NCI-H1417 treated with DMSO at 0.1 percent for 48 hours (cell line): ENCODE results near the gene TCF7L1.

Experiments
- DNase-seq: peaks from one replicate; lab custom pipeline; 2025; lab: John Stamatoyannopoulos, UW

The TCF7L1 gene

DNA sequence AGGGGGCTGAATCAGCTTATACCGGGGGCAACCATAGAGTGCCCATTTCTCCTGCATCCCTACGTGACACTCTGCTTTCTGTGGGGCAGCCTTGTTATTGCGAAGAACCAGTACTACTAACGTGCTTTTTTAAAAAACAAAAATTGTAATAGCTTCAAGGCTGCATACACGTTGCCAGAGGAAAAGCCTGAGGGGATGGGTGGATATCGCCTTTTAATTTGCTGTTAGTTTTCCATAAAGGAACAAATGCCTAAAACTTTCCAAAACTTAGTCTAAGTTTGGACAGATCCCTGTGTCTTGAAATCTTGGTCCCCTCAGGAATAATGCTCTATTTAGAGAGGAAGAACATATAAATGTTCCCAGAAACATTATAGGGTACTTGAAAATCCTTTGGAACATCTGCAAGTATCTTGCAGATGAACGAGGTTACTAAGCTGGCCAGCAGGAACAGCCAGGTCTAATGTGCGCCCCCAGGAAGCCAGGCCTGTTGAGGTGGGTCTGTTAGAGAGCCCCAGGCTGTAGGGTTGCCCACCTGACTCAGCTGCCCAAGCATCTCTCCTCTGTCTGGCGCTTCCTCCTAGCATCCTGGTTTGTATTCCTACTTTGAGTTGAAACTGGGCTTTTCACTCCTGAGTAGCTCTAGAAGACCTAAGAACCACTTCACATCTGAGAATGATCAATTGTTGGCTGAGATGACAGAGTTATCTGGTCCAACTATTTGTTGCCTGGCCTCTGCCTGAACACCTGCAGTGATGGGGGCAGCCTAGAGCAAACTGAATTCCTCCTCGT is 97.7 kb downstream of the TCF7L1 start:
- DNase-seq, result no peak

DNA sequence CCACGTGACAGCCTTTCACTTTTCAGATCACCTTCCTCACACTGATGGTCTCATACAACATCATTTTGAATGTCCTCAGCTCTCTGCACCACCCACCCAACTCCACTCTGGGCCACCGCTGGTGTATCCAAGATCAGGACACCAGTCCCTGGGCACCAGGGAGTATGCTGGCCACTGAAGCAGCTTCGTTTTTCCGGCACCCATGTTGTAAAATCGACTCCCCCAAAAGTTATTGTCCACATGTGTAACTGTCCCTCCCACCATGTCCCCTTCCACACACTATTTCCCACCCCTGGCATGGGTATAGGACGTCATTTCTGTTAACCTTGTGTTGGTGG is 98.2 kb downstream of the TCF7L1 start:
- DNase-seq, result no peak

- DNase-seq, result no peak
These were observed 98.8 kb downstream of the TCF7L1 start for GRCh38 chr2:85231952-85232351.

- no peak for DNase-seq
These were observed 101.7 kb downstream of the TCF7L1 start for GRCh38 chr2:85234868-85235267.

GRCh38 chr2:85235281-85235680 is 102.1 kb downstream of the TCF7L1 start:
- no peak for DNase-seq

GRCh38 chr2:85236084-85236483 is 102.9 kb downstream of the TCF7L1 start:
- no peak for DNase-seq

DNA sequence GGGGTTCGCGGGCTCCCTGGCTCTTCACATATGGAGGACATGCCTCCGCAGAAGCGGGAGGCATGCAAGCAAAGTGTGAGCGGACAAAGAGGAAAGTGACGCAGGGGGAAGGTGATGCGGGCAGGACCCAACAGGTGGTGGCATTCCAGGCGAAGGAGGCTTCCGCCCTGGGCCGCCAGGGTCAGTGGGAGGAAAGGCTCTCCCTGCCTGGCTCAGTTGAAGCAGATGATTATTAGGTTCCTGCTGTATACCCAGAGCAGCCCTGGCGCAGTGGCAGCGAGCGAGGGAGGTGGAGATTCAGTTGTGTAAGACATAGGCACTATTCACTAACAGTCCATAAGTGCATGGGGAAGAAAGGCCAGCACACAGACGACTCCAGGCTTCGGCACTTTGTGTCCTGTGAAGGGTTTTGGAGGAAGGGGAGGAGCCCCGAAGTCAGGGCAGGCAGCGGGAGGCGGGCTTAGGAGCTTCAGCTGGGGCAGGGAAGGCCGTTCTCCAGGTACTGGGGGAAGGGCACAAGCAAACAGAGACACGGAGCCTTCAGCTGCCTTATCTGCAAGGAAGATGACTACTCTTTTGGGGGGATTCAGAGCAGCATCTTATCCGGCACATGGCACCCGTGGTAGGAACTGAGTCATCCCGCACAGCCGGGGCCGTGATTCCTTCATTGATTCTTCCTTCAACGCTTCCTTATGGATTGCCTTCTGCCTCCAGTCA is 104.8 kb downstream of the TCF7L1 start:
- no peak for DNase-seq

GRCh38 chr2:85238607-85239006 is 105.4 kb downstream of the TCF7L1 start:
- DNase-seq, result no peak

GRCh38 chr2:85239102-85239501 is 105.9 kb downstream of the TCF7L1 start:
- no peak for DNase-seq

GRCh38 chr2:85240055-85240454 is 106.9 kb downstream of the TCF7L1 start:
- DNase-seq, result no peak

- DNase-seq, result no peak
These were observed 109.1 kb downstream of the TCF7L1 start for GRCh38 chr2:85242321-85242720.

GRCh38 chr2:85243101-85244072 is 110.2 kb downstream of the TCF7L1 start:
- no peak for DNase-seq

GRCh38 chr2:85244828-85245227 is 111.6 kb downstream of the TCF7L1 start:
- DNase-seq, result no peak

DNA sequence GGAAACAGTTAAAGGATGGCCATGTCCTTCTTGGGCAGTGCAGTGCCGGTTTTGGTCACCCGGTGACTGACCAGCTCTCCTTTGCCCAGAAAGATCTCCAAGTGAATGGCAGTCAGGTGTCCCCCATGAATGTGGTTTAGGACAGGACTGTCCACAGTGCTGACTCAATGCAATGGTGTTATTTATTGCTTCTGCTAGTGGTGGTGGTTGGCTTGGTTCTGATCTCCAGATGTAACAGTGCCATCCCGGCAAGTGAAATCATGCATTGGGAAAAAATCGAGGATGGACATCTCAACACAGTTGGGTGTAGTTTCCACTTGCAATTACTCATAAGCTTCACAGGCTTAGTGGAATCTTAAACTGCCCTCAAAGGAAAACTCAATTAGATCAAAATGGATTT is 112.7 kb downstream of the TCF7L1 start:
- DNase-seq, result no peak

GRCh38 chr2:85246348-85246747 is 113.2 kb downstream of the TCF7L1 start:
- no peak for DNase-seq

- DNase-seq, result no peak
These were observed 114.4 kb downstream of the TCF7L1 start for GRCh38 chr2:85247610-85248009.

- no peak for DNase-seq
These were observed 115.7 kb downstream of the TCF7L1 start for GRCh38 chr2:85248773-85249509.

- DNase-seq, result no peak
These were observed 116.9 kb downstream of the TCF7L1 start for GRCh38 chr2:85250045-85250444.

DNA sequence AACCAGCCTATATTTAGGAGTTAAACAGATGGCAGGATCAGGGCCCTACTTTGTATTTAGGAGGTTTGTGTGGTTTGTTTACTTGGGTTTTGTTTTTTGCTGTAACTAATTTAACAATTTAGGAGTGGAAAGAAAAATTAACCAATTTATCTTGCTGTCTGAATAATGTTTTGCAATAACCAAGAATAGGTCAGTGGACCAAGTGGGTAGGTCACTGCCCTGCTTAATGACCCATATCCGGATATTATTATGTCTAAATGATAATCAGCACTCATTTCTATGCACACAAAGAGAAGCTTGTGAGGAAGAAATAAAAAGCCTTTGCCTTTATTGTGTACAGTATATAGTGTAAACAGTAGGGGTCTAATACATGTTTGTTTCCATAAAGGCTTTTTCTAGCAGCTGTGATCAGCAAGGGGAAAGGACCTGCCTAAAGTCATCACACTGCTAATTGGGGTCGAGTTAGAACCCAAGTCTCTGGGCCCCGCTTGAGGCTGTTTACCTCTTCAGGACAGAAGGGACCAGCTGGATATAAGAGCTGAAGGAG is 118.0 kb downstream of the TCF7L1 start:
- no peak for DNase-seq

- DNase-seq, result no peak
These were observed 120.7 kb downstream of the TCF7L1 start for GRCh38 chr2:85253890-85254289.

DNA sequence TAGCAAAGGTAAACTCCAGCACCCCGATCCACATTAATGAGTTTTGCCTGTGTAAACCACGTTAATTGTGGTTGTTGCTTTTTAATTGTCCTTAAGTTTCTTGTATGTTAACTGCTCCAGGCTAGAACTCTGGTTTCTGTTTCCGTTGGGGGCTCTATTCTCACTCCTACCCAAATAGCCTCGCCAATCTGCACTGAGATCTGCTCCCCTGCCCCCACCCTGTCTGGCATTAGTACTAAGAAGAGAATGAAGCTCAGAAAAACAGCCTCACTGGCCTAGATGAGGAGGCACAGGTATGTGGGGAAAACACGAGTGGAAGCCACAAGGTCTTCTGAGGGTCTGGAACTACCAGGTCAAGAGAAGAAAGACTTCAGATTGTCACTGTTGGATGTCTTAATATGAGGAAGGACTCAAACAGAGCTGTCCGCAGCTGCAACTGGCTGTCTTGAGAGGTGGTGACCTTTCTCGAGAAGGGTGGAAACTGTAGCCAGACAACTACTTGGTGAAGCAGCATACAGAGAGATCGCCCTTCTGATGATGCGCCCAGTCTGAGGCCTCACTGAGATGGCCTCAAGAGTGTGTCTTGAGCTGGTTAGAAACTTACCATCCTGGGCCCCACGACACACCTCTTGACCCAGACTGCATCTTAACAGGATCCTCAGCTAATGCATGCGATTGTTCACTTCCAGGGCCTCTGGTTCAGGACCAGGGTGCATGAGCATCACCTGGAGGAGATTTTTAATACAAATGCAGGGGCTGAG is 121.5 kb downstream of the TCF7L1 start:
- no peak for DNase-seq
